Vagina (tissue), 2 donors: ENCODE data around the gene RASAL2.

Source experiments
- CTCF ChIP-seq, 3 experiments: fragments of 450-650 bp in 2 of 3; fragments of 200-600 bp in 1 of 3; sonication (generic) in 1 of 3; IDR thresholded peaks; one replicate each; pipeline ENCODE4 v1.5.1; 2017 to 2019; ENCODE audit warnings: antibody characterized with exemption in 3 of 3, mild to moderate bottlenecking in 2 of 3, moderate library complexity in 2 of 3
- POLR2AphosphoS5 ChIP-seq, 2 donors: sonication (generic); formaldehyde crosslinking; IDR thresholded peaks; one replicate each; pipeline ENCODE4 v1.9.0; 2017; ENCODE audit warnings: antibody characterized with exemption in 2 of 2, mild to moderate bottlenecking in 2 of 2, low read depth in 1 of 2; ENCODE audit not compliant: insufficient read depth in 1 of 2

GRCh38 chr1:178243890-178244289 lies 150.0 kb downstream of the RASAL2 start:
- TF ChIP-seq CTCF (IDR thresholded peaks at IDR 0.05) (no peak), POLR2AphosphoS5 (IDR thresholded peaks at IDR 0.05; ENCODE audit: insufficient read depth in 1 of 2, low read depth in 1 of 2) (no peak)
